ENCODE measurements around the gene ZNF646. TPM values are rescaled to one million over a fixed set of nuclear protein-coding genes. Genes with fewer than 3 reads are reported as not detected.

ZNF646 gene
- total RNA-seq, 4 donors from 2014 or later: 10.9 to 16.9 (median 13.6) TPM

GRCh38 chr16:31080035-31080629 lies 5.9 kb downstream of the ZNF646 start:
- no peak overlapping the region for H3K4me3 ChIP-seq
- TF ChIP-seq POLR2A (IDR thresholded peaks at IDR 0.05): no peak
- H3K27me3 ChIP-seq: no peaks in the 10 kb centered on the region
- no peaks in the 10 kb centered on the region for H3K9me3 ChIP-seq
- H3K27ac ChIP-seq: no peak overlapping the region
- H3K4me1 ChIP-seq: peaks cover 0 to 37% (median 7%) of the 10 kb centered on the region in 3 donors
- peaks cover 0 to 92% of the 10 kb centered on the region in 2 donors for H3K36me3 ChIP-seq
- ATAC-seq: no peak
- 92% methylated on average over 4 of the region's 40 CpGs; no CpG with 5 or more reads in 1 of the 2 donors for WGBS, 2 donors (ENCODE audit: low coverage in 1 of 2)

DNA sequence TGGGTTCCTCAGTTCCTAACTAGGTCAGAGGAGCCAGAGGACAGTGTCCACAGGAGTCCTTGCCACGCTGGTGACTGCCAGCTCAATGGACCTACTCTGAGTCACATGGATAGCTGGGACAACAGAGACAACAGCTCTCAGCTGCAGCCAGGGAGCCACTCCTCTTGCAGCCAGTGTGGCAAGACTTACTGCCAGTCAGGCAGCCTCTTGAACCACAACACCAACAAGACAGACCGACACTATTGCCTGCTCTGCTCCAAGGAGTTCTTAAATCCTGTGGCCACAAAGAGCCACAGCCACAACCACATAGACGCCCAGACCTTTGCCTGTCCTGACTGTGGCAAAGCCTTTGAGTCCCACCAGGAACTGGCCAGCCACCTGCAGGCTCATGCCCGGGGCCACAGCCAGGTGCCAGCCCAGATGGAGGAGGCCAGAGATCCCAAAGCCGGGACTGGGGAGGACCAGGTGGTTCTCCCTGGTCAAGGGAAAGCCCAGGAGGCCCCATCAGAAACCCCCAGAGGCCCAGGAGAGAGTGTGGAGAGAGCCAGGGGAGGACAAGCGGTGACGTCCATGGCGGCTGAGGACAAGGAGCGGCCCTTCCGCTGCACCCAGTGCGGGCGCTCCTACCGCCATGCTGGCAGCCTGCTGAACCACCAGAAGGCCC lies 6.7 kb downstream of the ZNF646 start:
- TF ChIP-seq CTCF (IDR thresholded peaks at IDR 0.05) (no peak), POLR2AphosphoS5 (IDR thresholded peaks at IDR 0.05) (no peak)
- no peaks in the 10 kb centered on the region for H3K27me3 ChIP-seq
- peaks cover 0 to 30% (median 3%) of the 10 kb centered on the region in 3 donors for H3K4me1 ChIP-seq
- ATAC-seq: no peak
- H3K9me3 ChIP-seq: no peaks in the 10 kb centered on the region
- H3K27ac ChIP-seq: no peak overlapping the region
- WGBS, 2 donors (ENCODE audit: low coverage in 1 of 2): 100% methylated on average over 1 to 4 of the region's 13 CpGs
- H3K36me3 ChIP-seq: peaks cover 0 to 100% of the 10 kb centered on the region in 2 donors
- no peak overlapping the region for H3K4me3 ChIP-seq

- H3K36me3 ChIP-seq: peaks cover 0 to 100% of the 10 kb centered on the region in 2 donors
- no peak overlapping the region for H3K27ac ChIP-seq
- H3K4me3 ChIP-seq: no peak overlapping the region
- WGBS, 2 donors (ENCODE audit: low coverage in 1 of 2): 60 to 82% methylated on average over 4 to 17 of the region's 26 CpGs
- TF ChIP-seq CTCF (IDR thresholded peaks at IDR 0.05) (no peak), POLR2A (IDR thresholded peaks at IDR 0.05) (no peak), EP300 (IDR thresholded peaks at IDR 0.05) (no peak), POLR2AphosphoS5 (IDR thresholded peaks at IDR 0.05) (no peak)
- H3K9me3 ChIP-seq: no peaks in the 10 kb centered on the region
- H3K27me3 ChIP-seq: no peaks in the 10 kb centered on the region
- H3K4me1 ChIP-seq: peaks cover 0 to 25% (median 3%) of the 10 kb centered on the region in 3 donors
- no peak for ATAC-seq
These were observed 7.5 kb downstream of the ZNF646 start for GRCh38 chr16:31081428-31082351.

- no peak overlapping the region for H3K27ac ChIP-seq
- peaks cover 0 to 25% (median 3%) of the 10 kb centered on the region in 3 donors for H3K4me1 ChIP-seq
- H3K4me3 ChIP-seq: no peak overlapping the region
- no peak for TF ChIP-seq CTCF (IDR thresholded peaks at IDR 0.05)
- TF ChIP-seq POLR2A (IDR thresholded peaks at IDR 0.05): no peak
- TF ChIP-seq POLR2AphosphoS5 (IDR thresholded peaks at IDR 0.05): no peak
- no peak for TF ChIP-seq EP300 (IDR thresholded peaks at IDR 0.05)
- H3K9me3 ChIP-seq: no peaks in the 10 kb centered on the region
- H3K27me3 ChIP-seq: no peaks in the 10 kb centered on the region
- H3K36me3 ChIP-seq: peaks cover 0 to 100% of the 10 kb centered on the region in 2 donors
- WGBS, 2 donors (ENCODE audit: low coverage in 1 of 2): 20 to 71% methylated on average over 1 to 6 of the region's 14 CpGs
- no peak for ATAC-seq
These were observed 8.3 kb downstream of the ZNF646 start for GRCh38 chr16:31082368-31083045.

- H3K27me3 ChIP-seq: no peaks in the 10 kb centered on the region
- H3K36me3 ChIP-seq: peaks cover 0 to 100% of the 10 kb centered on the region in 2 donors
- no peak overlapping the region for H3K27ac ChIP-seq
- H3K4me1 ChIP-seq: peaks cover 0 to 25% (median 3%) of the 10 kb centered on the region in 3 donors
- 38 to 90% methylated on average over 2 to 7 of the region's 9 CpGs for WGBS, 2 donors (ENCODE audit: low coverage in 1 of 2)
- H3K9me3 ChIP-seq: no peaks in the 10 kb centered on the region
- no peak overlapping the region for H3K4me3 ChIP-seq
- ATAC-seq: no peak
- TF ChIP-seq EP300 (IDR thresholded peaks at IDR 0.05) (no peak), POLR2AphosphoS5 (IDR thresholded peaks at IDR 0.05) (no peak), CTCF (IDR thresholded peaks at IDR 0.05) (no peak)
These were observed 8.9 kb downstream of the ZNF646 start for GRCh38 chr16:31083081-31083480.

Data from gastroesophageal sphincter (tissue), 4 donors.